Keratinocyte (primary cell): Measurements from ENCODE around the gene ZFP3. TPM values are rescaled to one million over a fixed set of nuclear protein-coding genes. Genes with fewer than 3 reads are reported as not detected.

Source experiments
- DNase-seq: peaks from one replicate; pipeline ENCODE4 v3.0.0-alpha.2; 2011; ENCODE audit warnings: low read depth, missing footprints, low spot score
- FAIRE-seq: peaks from 2 replicates; lab custom pipeline; 2011; peaks lifted over from hg19 to GRCh38; lab: Jason Lieb, UNC
- H2AFZ ChIP-seq: 2 replicates; pipeline ENCODE4 v1.6.0; 2012; ENCODE audit warnings: low read length, control low read depth, inconsistent platforms; ENCODE audit not compliant: control insufficient read depth
- H3K27ac ChIP-seq: 2 replicates; pipeline ENCODE4 v1.5.1; 2011; ENCODE audit warnings: low read length; ENCODE audit not compliant: control insufficient read depth, insufficient read depth
- H3K27me3 ChIP-seq: 3 replicates; pipeline ENCODE4 v1.6.0; 2011; ENCODE audit warnings: low read length; ENCODE audit not compliant: control insufficient read depth, insufficient read depth; ENCODE audit errors: extremely low read depth
- H3K36me3 ChIP-seq, 2 experiments: 2 replicates in 1 of 2; 3 replicates in 1 of 2; pipeline ENCODE4 v1.5.1; 2011; ENCODE audit warnings: low read length in 2 of 2, mild to moderate bottlenecking in 1 of 2; ENCODE audit not compliant: control insufficient read depth in 2 of 2, insufficient read depth in 2 of 2; ENCODE audit errors: extremely low read depth in 1 of 2
- H3K4me1 ChIP-seq: 3 replicates; pipeline ENCODE4 v1.5.1; 2011; ENCODE audit warnings: low read length; ENCODE audit not compliant: control insufficient read depth, insufficient read depth; ENCODE audit errors: extremely low read depth
- H3K4me2 ChIP-seq: 3 replicates; pipeline ENCODE4 v1.6.0; 2011; ENCODE audit warnings: low read depth, low read length; ENCODE audit not compliant: control insufficient read depth, insufficient read depth; ENCODE audit errors: extremely low read depth
- H3K4me3 ChIP-seq, 3 experiments: fragments of 200-600 bp in 1 of 3; sonication (generic) in 1 of 3; 2 replicates in 2 of 3; 3 replicates in 1 of 3; pipeline ENCODE4 v1.5.1; 2011 to 2016; ENCODE audit warnings: low read length in 3 of 3, mild to moderate bottlenecking in 3 of 3, control low read depth in 2 of 3, inconsistent platforms in 1 of 3, low read depth in 1 of 3, mixed read lengths in 1 of 3, mixed run types in 1 of 3, moderate library complexity in 1 of 3; ENCODE audit not compliant: control insufficient read depth in 2 of 3, insufficient read depth in 2 of 3; ENCODE audit errors: extremely low read depth in 1 of 3
- H3K79me2 ChIP-seq: 2 replicates; pipeline ENCODE4 v1.6.0; 2012; ENCODE audit warnings: low read length; ENCODE audit not compliant: control insufficient read depth, insufficient read depth
- H3K9ac ChIP-seq: 3 replicates; pipeline ENCODE4 v1.6.0; 2011; ENCODE audit warnings: low read length; ENCODE audit not compliant: control insufficient read depth, insufficient read depth; ENCODE audit errors: extremely low read depth
- H3K9me1 ChIP-seq: 3 replicates; pipeline ENCODE4 v1.6.0; 2011; ENCODE audit warnings: low read length; ENCODE audit not compliant: control insufficient read depth, insufficient read depth; ENCODE audit errors: extremely low read depth
- H3K9me3 ChIP-seq: 2 replicates; pipeline ENCODE4 v1.5.1; 2012; ENCODE audit warnings: low read depth, low read length; ENCODE audit not compliant: control insufficient read depth
- H4K20me1 ChIP-seq: 3 replicates; pipeline ENCODE4 v1.6.0; 2011; ENCODE audit warnings: low read length; ENCODE audit not compliant: control insufficient read depth, insufficient read depth; ENCODE audit errors: extremely low read depth
- CTCF ChIP-seq, 3 experiments: IDR thresholded peaks in 1 of 3; conservative IDR thresholded peaks in 1 of 3; optimal IDR thresholded peaks in 1 of 3; 2 replicates in 2 of 3; 3 replicates in 1 of 3; pipeline versions ENCODE3 to v1.5.1; 2011; ENCODE audit warnings: low read length in 3 of 3, mild to moderate bottlenecking in 3 of 3, moderate library complexity in 2 of 3, control low read depth in 1 of 3, inconsistent platforms in 1 of 3; ENCODE audit not compliant: insufficient read depth in 2 of 3; ENCODE audit errors: extremely low read depth in 1 of 3
- EZH2 ChIP-seq: IDR thresholded peaks from one replicate; pipeline ENCODE4 v1.6.1; 2012; ENCODE audit warnings: inconsistent platforms, mild to moderate bottlenecking, low read length, moderate library complexity
- dilution Hi-C: fragments of 300-500 bp; cut with MboI; formaldehyde crosslinking; loops from one replicate; pipeline ENCODE4 v1.7.0; 2020; ENCODE audit warnings: low sequenced_read_pairs; ENCODE audit not compliant: extremely low pct_ligation_motif_present
- polyA plus RNA-seq, 5 experiments: library from polyadenylated mRNA; depleted of rRNA in 3 of 5; stranded (reverse) in 3 of 5; stranded (forward) in 1 of 5; unstranded in 1 of 5; fragments of >200 nt; gene quantifications; 1 replicate in 1 of 5; 2 replicates in 3 of 5; 3 replicates in 1 of 5; pipeline versions ENCODE4 v1.2.1 to v1.2.3, GENCODE V29; 2011 to 2012; ENCODE audit warnings: missing spikeins in 2 of 5, low read depth in 1 of 5, low replicate concordance in 1 of 5

Gene ZFP3
- polyA plus RNA-seq, 1 donor (not counting 4 experiments of a cell fraction or from before 2014, with no cell fraction given), result 3.0 TPM

GRCh38 chr17:5111402-5112204 is 33.3 kb downstream of the ZFP3 start, which contains the start of gene ZNF232:
Gene ZNF232, minus strand, starts transcription at chr17:5111878. Its CDS starts 56 bp downstream, at chr17:5111822.
- Histone ChIP-seq H3K9me3 (peaks cover 5% of the 10 kb centered on the region), H3K4me3 (peak within 1 kb of the TSS; percentile 78 to 83 (median 83)), H3K79me2 (no peaks in the 10 kb centered on the region), H3K9ac (peak within 1 kb of the TSS; percentile 71), H2AFZ (peak within 1 kb of the TSS; percentile 98), H3K4me2 (peak within 1 kb of the TSS; percentile 98), H4K20me1 (no peaks in the 10 kb centered on the region), H3K27me3 (peaks cover 19% of the 10 kb centered on the region), H3K36me3 (peaks cover 7 to 10% of the 10 kb centered on the region in 2 experiments), H3K9me1 (no peaks in the 10 kb centered on the region), H3K4me1 (peaks cover 10% of the 10 kb centered on the region), H3K27ac (peak within 1 kb of the TSS; percentile 34)
- DNase-seq, result peak; percentile 56
- dilution Hi-C loops, result no loop called here
- TF ChIP-seq EZH2 (no peak), CTCF (optimal IDR thresholded peaks at IDR 0.05 in 1 of 3, IDR thresholded peaks at IDR 0.05 in 1 of 3, conservative IDR thresholded peaks at IDR 0.05 in 1 of 3; ENCODE audit: extremely low read depth in 1 of 3, insufficient read depth in 2 of 3, low read length in 3 of 3) (peak in 2 of 3 experiments; percentile 2 to 13)
- peak; percentile 56 for FAIRE-seq

GRCh38 chr17:5115673-5116651 is 37.7 kb downstream of the ZFP3 start, which contains the start of gene USP6:
Gene USP6, plus strand, starts transcription at chr17:5116032. Its CDS starts 14,336 bp downstream, at chr17:5130368.
- dilution Hi-C loops, result no loop called here
- DNase-seq (no peak), FAIRE-seq (no peak)
- peaks cover 3% of the 10 kb centered on the region for H3K9me3 ChIP-seq
- no peak within 1 kb of the TSS for H2AFZ ChIP-seq
- no peak within 1 kb of the TSS for H3K27ac ChIP-seq
- H3K36me3 ChIP-seq, result no peaks in the 10 kb centered on the region
- H4K20me1 ChIP-seq, result no peaks in the 10 kb centered on the region
- no peak within 1 kb of the TSS for H3K9ac ChIP-seq
- peaks cover 30% of the 10 kb centered on the region for H3K27me3 ChIP-seq
- peaks cover 6% of the 10 kb centered on the region for H3K4me1 ChIP-seq
- no peak within 1 kb of the TSS for H3K4me2 ChIP-seq
- no peaks in the 10 kb centered on the region for H3K9me1 ChIP-seq
- H3K4me3 ChIP-seq, result no peak within 1 kb of the TSS
- H3K79me2 ChIP-seq, result no peaks in the 10 kb centered on the region
- TF ChIP-seq EZH2, result peak; percentile 58
- TF ChIP-seq CTCF (optimal IDR thresholded peaks at IDR 0.05 in 1 of 3, IDR thresholded peaks at IDR 0.05 in 1 of 3, conservative IDR thresholded peaks at IDR 0.05 in 1 of 3; ENCODE audit: extremely low read depth in 1 of 3, insufficient read depth in 2 of 3, low read length in 3 of 3), result no peak
